ENCODE results near the gene RFX4. TPM values are rescaled to one million over a fixed set of nuclear protein-coding genes. Genes with fewer than 3 reads are reported as not detected.

RFX4 gene
- total and polyA plus RNA-seq, 7 donors, result 0.56 TPM; not detected in 6

- DNase-seq (no peak), ATAC-seq (no peak)
- 43 to 52% (median 45%) methylated on average over 9 of the region's 9 CpGs for WGBS, 3 donors
- Histone ChIP-seq H3K9me3 (no peaks in the 10 kb centered on the region), H3K36me3 (ENCODE audit: insufficient read depth in 1 of 2, low read depth in 1 of 2) (no peaks in the 10 kb centered on the region), H3K4me1 (peaks cover 25% of the 10 kb centered on the region), H3K27ac (no peak overlapping the region), H3K27me3 (ENCODE audit: insufficient read depth in 3 of 3, low read length in 2 of 3) (no peaks in the 10 kb centered on the region), H3K4me3 (no peak overlapping the region)
- intact Hi-C loops (cut with DNase I), result no loop called here
- TF ChIP-seq, protein P1, sequence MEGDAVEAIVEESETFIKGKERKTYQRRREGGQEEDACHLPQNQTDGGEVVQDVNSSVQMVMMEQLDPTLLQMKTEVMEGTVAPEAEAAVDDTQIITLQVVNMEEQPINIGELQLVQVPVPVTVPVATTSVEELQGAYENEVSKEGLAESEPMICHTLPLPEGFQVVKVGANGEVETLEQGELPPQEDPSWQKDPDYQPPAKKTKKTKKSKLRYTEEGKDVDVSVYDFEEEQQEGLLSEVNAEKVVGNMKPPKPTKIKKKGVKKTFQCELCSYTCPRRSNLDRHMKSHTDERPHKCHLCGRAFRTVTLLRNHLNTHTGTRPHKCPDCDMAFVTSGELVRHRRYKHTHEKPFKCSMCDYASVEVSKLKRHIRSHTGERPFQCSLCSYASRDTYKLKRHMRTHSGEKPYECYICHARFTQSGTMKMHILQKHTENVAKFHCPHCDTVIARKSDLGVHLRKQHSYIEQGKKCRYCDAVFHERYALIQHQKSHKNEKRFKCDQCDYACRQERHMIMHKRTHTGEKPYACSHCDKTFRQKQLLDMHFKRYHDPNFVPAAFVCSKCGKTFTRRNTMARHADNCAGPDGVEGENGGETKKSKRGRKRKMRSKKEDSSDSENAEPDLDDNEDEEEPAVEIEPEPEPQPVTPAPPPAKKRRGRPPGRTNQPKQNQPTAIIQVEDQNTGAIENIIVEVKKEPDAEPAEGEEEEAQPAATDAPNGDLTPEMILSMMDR (IDR thresholded peaks at IDR 0.05), result no peak
Observed at GRCh38 chr12:106767954-106768822, 185.4 kb downstream of the RFX4 start.

DNA sequence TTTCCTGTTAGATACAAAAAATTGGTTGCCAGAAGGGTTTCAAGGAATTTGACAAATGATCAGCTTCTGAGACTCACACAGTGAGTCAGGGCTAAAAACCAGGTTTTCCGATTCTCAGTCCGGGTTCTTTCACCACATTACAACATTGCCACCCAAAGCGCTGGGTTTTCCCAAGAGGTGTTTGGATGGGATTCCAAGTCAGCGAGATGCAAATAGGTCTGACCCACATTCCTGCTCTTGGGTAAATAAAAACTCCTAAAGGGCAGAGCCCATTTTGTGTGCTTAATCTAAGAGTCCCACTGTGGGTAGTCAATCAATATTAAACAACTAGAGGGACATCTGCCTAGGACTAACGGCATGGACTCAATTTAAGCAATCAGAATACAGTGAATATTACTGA lies 186.3 kb downstream of the RFX4 start:
- DNase-seq (no peak), ATAC-seq (no peak)
- Histone ChIP-seq H3K27me3 (ENCODE audit: insufficient read depth in 3 of 3, low read length in 2 of 3) (no peaks in the 10 kb centered on the region), H3K36me3 (ENCODE audit: insufficient read depth in 1 of 2, low read depth in 1 of 2) (no peaks in the 10 kb centered on the region), H3K27ac (no peak overlapping the region), H3K4me1 (peaks cover 27% of the 10 kb centered on the region), H3K4me3 (no peak overlapping the region), H3K9me3 (no peaks in the 10 kb centered on the region)
- 39 to 73% (median 47%) methylated on average over 5 of the region's 5 CpGs for WGBS, 3 donors
- TF ChIP-seq, protein P1 (IDR thresholded peaks at IDR 0.05), result no peak
- intact Hi-C loops (cut with DNase I), result no loop called here

- Histone ChIP-seq H3K27me3 (ENCODE audit: insufficient read depth in 3 of 3, low read length in 2 of 3) (no peaks in the 10 kb centered on the region), H3K4me3 (no peak overlapping the region), H3K27ac (no peak overlapping the region), H3K4me1 (peaks cover 27% of the 10 kb centered on the region), H3K9me3 (no peaks in the 10 kb centered on the region), H3K36me3 (ENCODE audit: insufficient read depth in 1 of 2, low read depth in 1 of 2) (no peaks in the 10 kb centered on the region)
- TF ChIP-seq, protein P1 (IDR thresholded peaks at IDR 0.05), result no peak
- intact Hi-C loops (cut with DNase I), result no loop called here
- ATAC-seq, result no peak
- 68 to 81% (median 70%) methylated on average over 6 of the region's 6 CpGs for WGBS, 3 donors
- no peak for DNase-seq
Observed at GRCh38 chr12:106769546-106769945, 186.7 kb downstream of the RFX4 start.

- H3K4me3 ChIP-seq, result no peak overlapping the region
- ATAC-seq (no peak), DNase-seq (no peak)
- TF ChIP-seq, protein P1 (IDR thresholded peaks at IDR 0.05), result no peak
- H3K27me3 ChIP-seq (ENCODE audit: insufficient read depth in 3 of 3, low read length in 2 of 3), result no peaks in the 10 kb centered on the region
- intact Hi-C loops (cut with DNase I), result no loop called here
- peaks cover 0 to 5% of the 10 kb centered on the region in 2 donors for H3K36me3 ChIP-seq (ENCODE audit: insufficient read depth in 1 of 2, low read depth in 1 of 2)
- no peaks in the 10 kb centered on the region for H3K9me3 ChIP-seq
- no peak overlapping the region for H3K27ac ChIP-seq
- H3K4me1 ChIP-seq, result peaks cover 22% of the 10 kb centered on the region
Observed at GRCh38 chr12:106771425-106771824, 188.6 kb downstream of the RFX4 start.
